Esophagus squamous epithelium (tissue), 5 donors: ENCODE measurements around the gene CEP112. TPM values are rescaled to one million over a fixed set of nuclear protein-coding genes. Genes with fewer than 3 reads are reported as not detected.

ENCODE experiments used
- DNase-seq: peaks from one replicate; lab custom pipeline; 2025; lab: John Stamatoyannopoulos, UW
- H3K27ac ChIP-seq, 4 donors: fragments of 200-600 bp; sonication (generic); one replicate each; pipeline ENCODE4 v1.5.1; 2016 to 2019; ENCODE audit warnings: mild to moderate bottlenecking in 1 of 4
- H3K27me3 ChIP-seq, 4 donors: fragments of 200-600 bp; sonication (generic); 1 replicate in 3 of 4; 2 replicates in 1 of 4; pipeline versions ENCODE4 v1.5.1 to v1.6.0; 2017 to 2021; ENCODE audit warnings: antibody characterized with exemption in 1 of 4
- H3K36me3 ChIP-seq, 3 donors: fragments of 200-600 bp; sonication (generic); one replicate each; pipeline ENCODE4 v1.5.1; 2016 to 2019
- H3K4me1 ChIP-seq, 3 donors: fragments of 200-600 bp; sonication (generic); one replicate each; pipeline ENCODE4 v1.5.1; 2017 to 2019
- H3K4me3 ChIP-seq, 4 donors: fragments of 200-600 bp; sonication (generic); 1 replicate in 3 of 4; 2 replicates in 1 of 4; pipeline ENCODE4 v1.5.1; 2016 to 2019; ENCODE audit warnings: mild to moderate bottlenecking in 2 of 4, moderate library complexity in 1 of 4
- H3K9me3 ChIP-seq, 3 donors: fragments of 200-600 bp; sonication (generic); one replicate each; pipeline ENCODE4 v1.5.1; 2016 to 2019
- POLR2A ChIP-seq, 4 donors: fragments of 450-650 bp; IDR thresholded peaks; one replicate each; pipeline ENCODE4 v1.6.1; 2017; ENCODE audit warnings: antibody characterized with exemption in 4 of 4, mild to moderate bottlenecking in 4 of 4, moderate library complexity in 3 of 4
- WGBS, 2 donors: methylation state at CpG; one replicate each; pipeline ENCODE4 v1.1.5; 2018; 5-methylcytosine and 5-hydroxymethylcytosine counted together
- intact Hi-C: fragments of 100-400 bp; cut with DNase I; formaldehyde crosslinking; loops from one replicate; pipeline ENCODE4 v1.15.0; 2022
- total RNA-seq, 4 donors: library from RNA; depleted of rRNA; stranded (reverse); fragments of >200 nt; gene quantifications; one replicate each; pipeline ENCODE4 v1.1.0, GENCODE V29; 2016
- TF ChIP-seq, protein P1 (sequence below), 6 experiments: fragments of 450-650 bp in 4 of 6; fragments of 200-600 bp in 2 of 6; sonication (generic) in 2 of 6; IDR thresholded peaks; one replicate each; pipeline ENCODE4 v1.5.1; 2016 to 2019; ENCODE audit warnings: antibody characterized with exemption in 6 of 6, mild to moderate bottlenecking in 4 of 6, moderate library complexity in 4 of 6
- donor health status: DM: yes; HTN: yes; CAD: no.

The CEP112 gene
- total RNA-seq, 4 donors from 2014 or later, result 2.5 to 10.9 (median 6.4) TPM

DNA sequence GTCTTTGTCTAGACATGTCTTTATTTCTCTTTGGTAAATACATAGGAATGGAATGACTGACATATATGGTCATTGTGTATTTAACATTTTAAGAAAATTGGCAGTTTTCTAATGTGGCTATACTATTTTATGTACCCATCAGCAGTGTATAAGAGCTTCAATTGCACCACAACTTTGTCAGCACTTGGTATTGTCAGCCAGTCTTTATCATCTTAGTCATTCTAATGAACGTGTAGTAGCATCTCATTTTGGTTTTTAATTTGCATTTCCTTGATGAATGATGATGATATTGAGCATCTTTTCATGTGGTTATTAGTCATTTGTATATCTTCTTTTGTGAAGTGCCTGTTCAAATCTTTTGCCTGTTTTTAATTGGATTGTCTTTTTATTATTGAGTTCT is 239.3 kb downstream of the CEP112 start:
- H3K27ac ChIP-seq, result no peak overlapping the region
- no peaks in the 10 kb centered on the region for H3K27me3 ChIP-seq
- no peaks in the 10 kb centered on the region for H3K4me1 ChIP-seq
- H3K9me3 ChIP-seq, result no peaks in the 10 kb centered on the region
- no peak overlapping the region for H3K4me3 ChIP-seq
- 41 to 81% methylated on average over 1 of the region's 1 CpG for WGBS, 2 donors
- no peak for TF ChIP-seq POLR2A (IDR thresholded peaks at IDR 0.05)
- TF ChIP-seq, protein P1, sequence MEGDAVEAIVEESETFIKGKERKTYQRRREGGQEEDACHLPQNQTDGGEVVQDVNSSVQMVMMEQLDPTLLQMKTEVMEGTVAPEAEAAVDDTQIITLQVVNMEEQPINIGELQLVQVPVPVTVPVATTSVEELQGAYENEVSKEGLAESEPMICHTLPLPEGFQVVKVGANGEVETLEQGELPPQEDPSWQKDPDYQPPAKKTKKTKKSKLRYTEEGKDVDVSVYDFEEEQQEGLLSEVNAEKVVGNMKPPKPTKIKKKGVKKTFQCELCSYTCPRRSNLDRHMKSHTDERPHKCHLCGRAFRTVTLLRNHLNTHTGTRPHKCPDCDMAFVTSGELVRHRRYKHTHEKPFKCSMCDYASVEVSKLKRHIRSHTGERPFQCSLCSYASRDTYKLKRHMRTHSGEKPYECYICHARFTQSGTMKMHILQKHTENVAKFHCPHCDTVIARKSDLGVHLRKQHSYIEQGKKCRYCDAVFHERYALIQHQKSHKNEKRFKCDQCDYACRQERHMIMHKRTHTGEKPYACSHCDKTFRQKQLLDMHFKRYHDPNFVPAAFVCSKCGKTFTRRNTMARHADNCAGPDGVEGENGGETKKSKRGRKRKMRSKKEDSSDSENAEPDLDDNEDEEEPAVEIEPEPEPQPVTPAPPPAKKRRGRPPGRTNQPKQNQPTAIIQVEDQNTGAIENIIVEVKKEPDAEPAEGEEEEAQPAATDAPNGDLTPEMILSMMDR (IDR thresholded peaks at IDR 0.05), result no peak
- H3K36me3 ChIP-seq, result no peaks in the 10 kb centered on the region
- no peak for DNase-seq
- intact Hi-C loops, result no loop called here

DNA sequence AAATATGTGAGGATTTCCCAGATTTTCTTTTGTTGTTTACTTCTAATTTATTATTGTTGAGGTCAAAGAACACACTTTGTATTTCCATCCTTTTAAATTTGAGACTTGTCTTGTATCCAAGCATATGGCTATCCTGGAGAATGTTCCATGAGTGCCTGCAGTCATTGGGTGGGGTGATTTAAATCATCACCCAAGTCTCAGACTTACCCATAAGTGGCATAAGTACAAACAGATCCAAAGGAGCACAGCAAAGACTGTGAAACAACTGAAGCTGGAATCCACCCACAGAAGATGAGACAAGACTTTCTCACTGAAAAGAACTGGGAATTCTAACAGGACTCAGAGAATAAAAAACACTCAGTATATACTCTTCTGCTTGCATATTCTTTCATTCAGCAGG is 239.9 kb downstream of the CEP112 start:
- intact Hi-C loops, result no loop called here
- H3K4me1 ChIP-seq, result no peaks in the 10 kb centered on the region
- no peak for DNase-seq
- TF ChIP-seq, protein P1 (IDR thresholded peaks at IDR 0.05), result no peak
- no peak for TF ChIP-seq POLR2A (IDR thresholded peaks at IDR 0.05)
- H3K27ac ChIP-seq, result no peak overlapping the region
- H3K36me3 ChIP-seq, result no peaks in the 10 kb centered on the region
- no peak overlapping the region for H3K4me3 ChIP-seq
- H3K9me3 ChIP-seq, result no peaks in the 10 kb centered on the region
- no peaks in the 10 kb centered on the region for H3K27me3 ChIP-seq

DNA sequence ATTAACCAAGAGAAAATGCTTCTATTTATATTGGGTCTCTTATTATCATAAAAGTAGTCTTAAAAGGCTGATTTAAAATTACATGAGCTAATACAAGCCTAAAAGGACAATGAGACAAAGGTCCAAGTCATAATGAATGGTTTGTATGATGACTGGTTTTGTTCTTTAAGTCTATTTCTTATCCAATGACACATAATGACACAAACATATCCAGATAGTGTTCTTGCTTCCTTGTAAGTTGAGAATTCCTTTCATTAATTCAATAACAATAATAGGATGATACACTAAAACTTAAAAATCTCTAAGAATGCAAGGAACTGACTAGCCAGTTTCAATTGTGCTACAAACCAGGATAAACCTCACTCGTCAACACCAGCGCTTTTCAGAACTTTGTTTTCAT is 244.1 kb downstream of the CEP112 start:
- no peak overlapping the region for H3K27ac ChIP-seq
- 93 to 97% methylated on average over 2 of the region's 2 CpGs for WGBS, 2 donors
- intact Hi-C loops, result no loop called here
- H3K27me3 ChIP-seq, result no peaks in the 10 kb centered on the region
- no peaks in the 10 kb centered on the region for H3K9me3 ChIP-seq
- H3K4me1 ChIP-seq, result no peaks in the 10 kb centered on the region
- no peak for DNase-seq
- TF ChIP-seq, protein P1 (IDR thresholded peaks at IDR 0.05), result no peak
- no peak for TF ChIP-seq POLR2A (IDR thresholded peaks at IDR 0.05)
- no peaks in the 10 kb centered on the region for H3K36me3 ChIP-seq
- no peak overlapping the region for H3K4me3 ChIP-seq

DNA sequence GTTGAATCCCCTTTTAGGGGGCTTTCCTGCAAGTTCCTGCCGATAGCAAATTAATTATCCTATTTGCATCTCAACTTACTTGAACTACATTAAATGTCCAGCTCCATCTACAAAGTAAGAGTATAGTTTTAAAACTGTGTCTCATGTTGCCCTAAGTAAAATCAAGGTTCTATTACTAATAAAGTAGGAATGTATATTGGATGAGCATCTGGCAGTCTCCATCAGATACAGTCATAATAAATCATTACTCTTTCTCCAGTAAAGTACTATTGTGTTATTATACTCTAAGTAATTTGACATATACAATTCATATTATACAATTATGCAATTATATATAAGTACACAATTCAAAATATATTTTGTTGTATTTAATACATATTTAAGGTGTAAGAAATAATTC is 249.3 kb downstream of the CEP112 start:
- no peak for TF ChIP-seq POLR2A (IDR thresholded peaks at IDR 0.05)
- TF ChIP-seq, protein P1 (IDR thresholded peaks at IDR 0.05), result no peak
- Histone ChIP-seq H3K27ac (no peak overlapping the region), H3K36me3 (no peaks in the 10 kb centered on the region), H3K4me3 (no peak overlapping the region), H3K4me1 (no peaks in the 10 kb centered on the region), H3K27me3 (no peaks in the 10 kb centered on the region), H3K9me3 (no peaks in the 10 kb centered on the region)
- DNase-seq, result no peak
- WGBS, 2 donors, result 87 to 89% methylated on average over 1 of the region's 1 CpG
- intact Hi-C loops, result no loop called here

DNA sequence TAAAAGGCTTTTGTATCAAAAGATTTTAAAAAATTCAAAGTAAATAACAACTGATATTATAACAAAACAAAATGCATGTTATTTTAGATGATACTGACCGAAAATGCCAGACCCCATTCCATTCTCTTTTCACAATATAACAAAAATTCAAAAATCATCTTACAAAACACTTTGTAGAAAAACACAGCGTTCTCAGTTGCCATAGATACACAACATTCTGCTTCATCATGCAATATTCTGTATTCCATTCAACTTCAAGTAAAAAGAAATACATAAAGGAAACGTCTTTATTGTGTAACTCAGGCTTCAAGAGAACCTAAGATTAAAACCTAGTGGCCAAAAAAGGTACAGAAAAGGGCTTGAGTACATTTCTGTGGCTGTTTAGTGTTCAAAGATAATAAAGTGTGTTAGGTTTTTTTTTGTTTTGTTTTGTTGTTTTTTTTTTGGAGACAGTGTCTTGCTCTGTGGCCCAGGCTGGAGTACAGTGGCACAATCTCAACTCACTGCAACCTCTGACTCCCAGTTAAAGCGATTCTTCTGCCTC is 250.5 kb downstream of the CEP112 start:
- no peak for TF ChIP-seq POLR2A (IDR thresholded peaks at IDR 0.05)
- TF ChIP-seq, protein P1 (IDR thresholded peaks at IDR 0.05), result peak in 1 of 6 experiments; percentile 6
- H3K9me3 ChIP-seq, result no peaks in the 10 kb centered on the region
- intact Hi-C loops, result no loop called here

More for the DNA sequence above, 250.5 kb downstream of the CEP112 start:
- no peak for DNase-seq
- Histone ChIP-seq H3K36me3 (no peaks in the 10 kb centered on the region), H3K27ac (no peak overlapping the region), H3K4me1 (no peaks in the 10 kb centered on the region), H3K4me3 (no peak overlapping the region), H3K27me3 (no peaks in the 10 kb centered on the region)
- 71 to 90% methylated on average over 4 of the region's 4 CpGs for WGBS, 2 donors
